Calu3 (cell line): ENCODE measurements around the gene ANO9. TPM values are rescaled to one million over a fixed set of nuclear protein-coding genes. Genes with fewer than 3 reads are reported as not detected.

ENCODE experiments used
- BruUV-seq: library from RNA; stranded (reverse); fragments of 400-500 nt; replicated peaks from 2 replicates; lab custom pipeline; 2021; lab: Mats Ljungman, UMichigan
- CTCF ChIA-PET: fragments of 300-600 bp; sonication (Branson Sonifier 250); formaldehyde crosslinking; loops from one replicate; lab custom pipeline; 2022; ENCODE audit warnings: antibody characterized with exemption; lab: Charles Lee
- DNase-seq: peaks from one replicate; pipeline ENCODE4 v3.0.0; 2022
- H3K27ac Mint-ChIP-seq: one replicate; pipeline ENCODE4 v1.8.0; 2022; ENCODE audit warnings: mixed read lengths; ENCODE audit not compliant: unreplicated experiment
- H3K27me3 Mint-ChIP-seq: one replicate; pipeline ENCODE4 v1.8.0; 2022; ENCODE audit warnings: mixed read lengths; ENCODE audit not compliant: unreplicated experiment
- H3K36me3 Mint-ChIP-seq: one replicate; pipeline ENCODE4 v1.8.0; 2022; ENCODE audit warnings: mild to moderate bottlenecking, moderate library complexity, mixed read lengths; ENCODE audit not compliant: insufficient read depth, unreplicated experiment
- H3K4me1 Mint-ChIP-seq: one replicate; pipeline ENCODE4 v1.8.0; 2022; ENCODE audit warnings: mild to moderate bottlenecking, low read depth, mixed read lengths; ENCODE audit not compliant: unreplicated experiment
- H3K4me3 Mint-ChIP-seq: one replicate; pipeline ENCODE4 v1.8.0; 2022; ENCODE audit warnings: mild to moderate bottlenecking, low read depth, moderate library complexity, mixed read lengths; ENCODE audit not compliant: unreplicated experiment
- H3K9me3 Mint-ChIP-seq: one replicate; pipeline ENCODE4 v1.8.0; 2022; ENCODE audit warnings: low read depth, mixed read lengths; ENCODE audit not compliant: unreplicated experiment
- intact Hi-C: fragments of 100-400 bp; cut with micrococcal nuclease; formaldehyde crosslinking; loops from one replicate; pipeline ENCODE4 v1.10.0; 2022; ENCODE audit not compliant: unreplicated experiment
- total RNA-seq: library from RNA; stranded (reverse); gene quantifications from 2 replicates; pipeline ENCODE4 v1.2.3, GENCODE V29; 2022
- TF ChIP-seq, protein P1 (sequence below): fragments of 200-600 bp; IDR thresholded peaks from one replicate; pipeline ENCODE4 v1.8.0; 2022; ENCODE audit warnings: antibody characterized with exemption; ENCODE audit not compliant: unreplicated experiment

ANO9 gene
- total RNA-seq, 1 experiment from 2014 or later, result 27.2 TPM

- Mint-ChIP-seq H3K36me3 (peaks cover under 1% of the 10 kb centered on the region), H3K4me1 (no peaks in the 10 kb centered on the region), H3K9me3 (no peaks in the 10 kb centered on the region), H3K27ac (no peak overlapping the region), H3K4me3 (no peak overlapping the region), H3K27me3 (no peaks in the 10 kb centered on the region)
- no peak for DNase-seq
- no TSS peak for BruUV-seq
- CTCF ChIA-PET, result interaction anchor here (1.3 kb wide), 1 partner anchor 7 kb away, joined by 4 read pairs; no protein-coding TSS in a partner anchor
- intact Hi-C loops, result no loop called here
- TF ChIP-seq, protein P1, sequence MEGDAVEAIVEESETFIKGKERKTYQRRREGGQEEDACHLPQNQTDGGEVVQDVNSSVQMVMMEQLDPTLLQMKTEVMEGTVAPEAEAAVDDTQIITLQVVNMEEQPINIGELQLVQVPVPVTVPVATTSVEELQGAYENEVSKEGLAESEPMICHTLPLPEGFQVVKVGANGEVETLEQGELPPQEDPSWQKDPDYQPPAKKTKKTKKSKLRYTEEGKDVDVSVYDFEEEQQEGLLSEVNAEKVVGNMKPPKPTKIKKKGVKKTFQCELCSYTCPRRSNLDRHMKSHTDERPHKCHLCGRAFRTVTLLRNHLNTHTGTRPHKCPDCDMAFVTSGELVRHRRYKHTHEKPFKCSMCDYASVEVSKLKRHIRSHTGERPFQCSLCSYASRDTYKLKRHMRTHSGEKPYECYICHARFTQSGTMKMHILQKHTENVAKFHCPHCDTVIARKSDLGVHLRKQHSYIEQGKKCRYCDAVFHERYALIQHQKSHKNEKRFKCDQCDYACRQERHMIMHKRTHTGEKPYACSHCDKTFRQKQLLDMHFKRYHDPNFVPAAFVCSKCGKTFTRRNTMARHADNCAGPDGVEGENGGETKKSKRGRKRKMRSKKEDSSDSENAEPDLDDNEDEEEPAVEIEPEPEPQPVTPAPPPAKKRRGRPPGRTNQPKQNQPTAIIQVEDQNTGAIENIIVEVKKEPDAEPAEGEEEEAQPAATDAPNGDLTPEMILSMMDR, result no peak
Measured at GRCh38 chr11:477052-477715, 35.4 kb upstream of the ANO9 start.

DNA sequence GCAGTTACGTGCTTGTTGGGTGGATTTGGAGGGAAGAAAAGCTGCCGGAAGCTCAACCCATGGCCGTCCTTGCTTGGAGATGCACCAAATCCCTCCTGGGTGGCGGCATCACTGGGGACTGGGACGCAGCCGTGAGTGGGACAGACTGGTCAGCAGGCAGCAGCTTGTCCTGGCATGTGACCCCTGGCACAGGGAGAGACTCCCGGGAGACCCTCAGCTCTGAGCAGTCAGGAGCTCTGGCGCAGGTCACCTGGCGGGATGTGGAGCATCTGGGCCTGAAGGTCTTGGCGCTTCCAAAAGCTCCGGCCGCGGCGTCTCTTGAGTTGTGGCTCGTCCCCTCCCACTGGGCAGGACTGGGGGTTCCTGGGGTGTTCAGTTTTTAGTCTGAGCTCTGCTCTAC, 34.6 kb upstream of the ANO9 start:
- CTCF ChIA-PET, result no interaction called here
- TF ChIP-seq, protein P1, result no peak
- no peaks in the 10 kb centered on the region for H3K27me3 Mint-ChIP-seq
- intact Hi-C loops, result no loop called here
- peaks cover 4% of the 10 kb centered on the region for H3K36me3 Mint-ChIP-seq
- BruUV-seq, result no TSS peak
- no peak overlapping the region for H3K27ac Mint-ChIP-seq
- DNase-seq, result no peak
- no peaks in the 10 kb centered on the region for H3K9me3 Mint-ChIP-seq
- no peak overlapping the region for H3K4me3 Mint-ChIP-seq
- no peaks in the 10 kb centered on the region for H3K4me1 Mint-ChIP-seq

DNA sequence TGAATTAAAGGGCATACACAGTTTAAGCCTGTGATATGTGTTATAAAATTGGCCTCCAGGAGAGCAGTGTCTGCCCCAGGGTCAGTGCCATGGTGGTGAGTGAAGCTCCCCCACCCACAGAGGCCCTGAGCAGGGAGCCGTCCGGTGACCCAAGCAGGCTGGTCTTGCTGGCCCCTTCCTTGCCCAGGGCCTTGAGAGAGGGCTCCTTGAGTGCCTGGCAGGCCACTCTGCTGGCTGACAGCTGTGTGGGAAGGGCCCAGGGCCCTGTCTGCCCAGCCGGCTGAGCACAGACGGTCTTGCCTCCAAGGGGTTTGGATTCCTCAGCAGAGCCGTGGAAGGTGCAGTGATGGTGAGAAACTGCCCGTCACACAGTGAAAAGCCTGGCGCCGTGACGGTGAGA, 34.1 kb upstream of the ANO9 start:
- no TSS peak for BruUV-seq
- DNase-seq, result no peak
- Mint-ChIP-seq H3K4me1 (no peaks in the 10 kb centered on the region), H3K9me3 (no peaks in the 10 kb centered on the region), H3K27me3 (no peaks in the 10 kb centered on the region), H3K27ac (no peak overlapping the region), H3K4me3 (no peak overlapping the region), H3K36me3 (peaks cover 4% of the 10 kb centered on the region)
- CTCF ChIA-PET, result no interaction called here
- TF ChIP-seq, protein P1, result no peak
- intact Hi-C loops, result no loop called here

DNA sequence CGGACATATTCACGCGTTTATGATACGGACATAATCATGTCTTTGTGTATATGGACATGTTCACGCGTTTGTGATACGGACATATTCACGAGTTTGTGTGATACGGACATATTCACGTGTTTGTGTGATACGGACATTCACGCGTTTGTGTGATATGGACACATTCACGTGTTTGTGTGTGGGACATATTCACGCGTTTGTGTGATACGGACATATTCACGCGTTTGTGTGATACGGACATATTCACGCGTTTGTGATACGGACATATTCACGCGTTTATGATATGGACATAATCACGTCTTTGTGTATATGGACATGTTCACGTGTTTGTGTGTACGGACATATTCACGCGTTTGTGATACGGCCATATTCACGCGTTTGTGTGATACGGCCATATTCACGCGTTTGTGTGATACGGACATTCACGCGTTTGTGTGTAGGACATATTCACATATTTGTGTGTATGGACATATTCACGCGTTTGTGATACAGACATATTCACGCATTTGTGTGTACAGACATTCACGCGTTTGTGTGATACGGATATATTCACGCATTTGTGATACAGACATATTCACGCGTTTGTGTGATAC, 33.2 kb upstream of the ANO9 start:
- TF ChIP-seq, protein P1, result no peak
- intact Hi-C loops, result no loop called here
- CTCF ChIA-PET, result interaction anchor here (0.7 kb wide), 1 partner anchor 79 kb away, joined by 3 read pairs; no protein-coding TSS in a partner anchor
- peaks cover 4% of the 10 kb centered on the region for H3K36me3 Mint-ChIP-seq
- no TSS peak for BruUV-seq
- no peaks in the 10 kb centered on the region for H3K27me3 Mint-ChIP-seq
- H3K9me3 Mint-ChIP-seq, result no peaks in the 10 kb centered on the region
- no peak overlapping the region for H3K27ac Mint-ChIP-seq
- no peak for DNase-seq
- H3K4me3 Mint-ChIP-seq, result no peak overlapping the region
- peaks cover 2% of the 10 kb centered on the region for H3K4me1 Mint-ChIP-seq
